Measurements from ENCODE around the gene ROBO1. TPM values are rescaled to one million over a fixed set of nuclear protein-coding genes. Genes with fewer than 3 reads are reported as not detected.

Gene ROBO1
- total RNA-seq, 1 donor, result 69.8 TPM

GRCh38 chr3:79057756-79058155 is 710.0 kb downstream of the ROBO1 start:
- Histone ChIP-seq H2AFZ (ENCODE audit: low read length) (no peak overlapping the region), H4K20me1 (ENCODE audit: insufficient read depth, low read length) (no peaks in the 10 kb centered on the region), H3K4me2 (ENCODE audit: insufficient read depth, low read length) (no peak overlapping the region), H3K27me3 (ENCODE audit: insufficient read depth, low read length) (no peaks in the 10 kb centered on the region), H3K9me3 (ENCODE audit: low read depth, low read length) (no peaks in the 10 kb centered on the region), H3K27ac (ENCODE audit: low read depth, low read length) (no peak overlapping the region), H3K79me2 (ENCODE audit: insufficient read depth, low read length) (no peaks in the 10 kb centered on the region), H3K4me3 (ENCODE audit: insufficient read depth, low read length) (no peak overlapping the region), H3K36me3 (ENCODE audit: insufficient read depth, low read length) (no peaks in the 10 kb centered on the region), H3K4me1 (ENCODE audit: insufficient read depth, low read length) (no peaks in the 10 kb centered on the region)
- TF ChIP-seq CTCF (IDR thresholded peaks at IDR 0.05; ENCODE audit: extremely low read depth, low read depth, low read length), result no peak
- DNase-seq (ENCODE audit: insufficient read length, low spot score, missing footprints), result no peak

- Histone ChIP-seq H3K4me2 (ENCODE audit: insufficient read depth, low read length) (no peak overlapping the region), H3K4me3 (ENCODE audit: insufficient read depth, low read length) (no peak overlapping the region), H3K36me3 (ENCODE audit: insufficient read depth, low read length) (no peaks in the 10 kb centered on the region), H3K27me3 (ENCODE audit: insufficient read depth, low read length) (no peaks in the 10 kb centered on the region), H3K4me1 (ENCODE audit: insufficient read depth, low read length) (no peaks in the 10 kb centered on the region), H3K9me3 (ENCODE audit: low read depth, low read length) (no peaks in the 10 kb centered on the region), H2AFZ (ENCODE audit: low read length) (no peak overlapping the region), H3K79me2 (ENCODE audit: insufficient read depth, low read length) (no peaks in the 10 kb centered on the region), H3K27ac (ENCODE audit: low read depth, low read length) (no peak overlapping the region), H4K20me1 (ENCODE audit: insufficient read depth, low read length) (no peaks in the 10 kb centered on the region)
- no peak for TF ChIP-seq CTCF (IDR thresholded peaks at IDR 0.05; ENCODE audit: extremely low read depth, low read depth, low read length)
- DNase-seq (ENCODE audit: insufficient read length, low spot score, missing footprints), result no peak
These were observed 711.3 kb downstream of the ROBO1 start for GRCh38 chr3:79056498-79056897.

GRCh38 chr3:79052054-79052681 is 715.6 kb downstream of the ROBO1 start:
- H3K27me3 ChIP-seq (ENCODE audit: insufficient read depth, low read length), result no peaks in the 10 kb centered on the region
- H3K27ac ChIP-seq (ENCODE audit: low read depth, low read length), result no peak overlapping the region
- no peaks in the 10 kb centered on the region for H3K79me2 ChIP-seq (ENCODE audit: insufficient read depth, low read length)
- H3K36me3 ChIP-seq (ENCODE audit: insufficient read depth, low read length), result no peaks in the 10 kb centered on the region
- H3K4me2 ChIP-seq (ENCODE audit: insufficient read depth, low read length), result no peak overlapping the region
- H3K4me1 ChIP-seq (ENCODE audit: insufficient read depth, low read length), result no peaks in the 10 kb centered on the region
- no peaks in the 10 kb centered on the region for H3K9me3 ChIP-seq (ENCODE audit: low read depth, low read length)
- no peaks in the 10 kb centered on the region for H4K20me1 ChIP-seq (ENCODE audit: insufficient read depth, low read length)
- no peak for DNase-seq (ENCODE audit: insufficient read length, low spot score, missing footprints)
- H2AFZ ChIP-seq (ENCODE audit: low read length), result no peak overlapping the region
- TF ChIP-seq CTCF (IDR thresholded peaks at IDR 0.05; ENCODE audit: extremely low read depth, low read depth, low read length), result no peak
- no peak overlapping the region for H3K4me3 ChIP-seq (ENCODE audit: insufficient read depth, low read length)

GRCh38 chr3:79047581-79047980 is 720.2 kb downstream of the ROBO1 start:
- TF ChIP-seq CTCF (IDR thresholded peaks at IDR 0.05; ENCODE audit: extremely low read depth, low read depth, low read length), result no peak
- Histone ChIP-seq H3K4me2 (ENCODE audit: insufficient read depth, low read length) (no peak overlapping the region), H3K79me2 (ENCODE audit: insufficient read depth, low read length) (no peaks in the 10 kb centered on the region), H3K36me3 (ENCODE audit: insufficient read depth, low read length) (no peaks in the 10 kb centered on the region), H3K27ac (ENCODE audit: low read depth, low read length) (no peak overlapping the region), H3K4me1 (ENCODE audit: insufficient read depth, low read length) (no peaks in the 10 kb centered on the region), H3K4me3 (ENCODE audit: insufficient read depth, low read length) (no peak overlapping the region), H3K9me3 (ENCODE audit: low read depth, low read length) (no peaks in the 10 kb centered on the region), H4K20me1 (ENCODE audit: insufficient read depth, low read length) (no peaks in the 10 kb centered on the region), H3K27me3 (ENCODE audit: insufficient read depth, low read length) (no peaks in the 10 kb centered on the region), H2AFZ (ENCODE audit: low read length) (no peak overlapping the region)
- DNase-seq (ENCODE audit: insufficient read length, low spot score, missing footprints), result no peak
